Endothelial cell of umbilical vein (primary cell): ENCODE data around the gene SEPTIN10. TPM values are rescaled to one million over a fixed set of nuclear protein-coding genes. Genes with fewer than 3 reads are reported as not detected.

Experiments
- BruUV-seq: library from RNA; stranded (reverse); fragments of 400-500 nt; replicated peaks from 2 replicates; lab custom pipeline; 2021; lab: Mats Ljungman, UMichigan
- CTCF ChIA-PET: fragments of 300-600, 350-600 bp; sonication (Branson Sonifier 250); formaldehyde crosslinking; loops from one replicate; lab custom pipeline; 2021; ENCODE audit warnings: antibody characterized with exemption, inconsistent platforms; lab: Charles Lee
- POLR2A ChIA-PET: fragments of 300-600, 350-600 bp; sonication (Branson Sonifier 250); formaldehyde crosslinking; loops from one replicate; lab custom pipeline; 2021; ENCODE audit warnings: antibody characterized with exemption, inconsistent platforms; lab: Charles Lee
- DNase-seq: peaks from one replicate; pipeline ENCODE4 v3.0.0-alpha.2; 2011; ENCODE audit warnings: low read depth, low spot score
- FAIRE-seq: peaks from 2 replicates; lab custom pipeline; 2011; peaks lifted over from hg19 to GRCh38; lab: Jason Lieb, UNC
- H2AFZ ChIP-seq: 2 replicates; pipeline ENCODE4 v1.6.0; 2012; ENCODE audit warnings: low read depth, low read length, control low read depth, inconsistent platforms
- H3K27ac ChIP-seq: 2 replicates; pipeline ENCODE4 v1.5.1; 2011; ENCODE audit warnings: low read depth, mild to moderate bottlenecking, control low read depth, low read length, moderate library complexity; ENCODE audit not compliant: insufficient read depth
- H3K27me3 ChIP-seq, 2 experiments: 2 replicates each; pipeline versions ENCODE4 v1.6.0 to v1.6.1; 2011; ENCODE audit warnings: low read length in 2 of 2, mixed read lengths in 1 of 2; ENCODE audit not compliant: control insufficient read depth in 2 of 2, insufficient read depth in 2 of 2
- H3K36me3 ChIP-seq, 2 experiments: 2 replicates in 1 of 2; 3 replicates in 1 of 2; pipeline ENCODE4 v1.5.1; 2011; ENCODE audit warnings: low read length in 2 of 2, mild to moderate bottlenecking in 1 of 2, moderate library complexity in 1 of 2; ENCODE audit not compliant: control insufficient read depth in 2 of 2, insufficient read depth in 2 of 2; ENCODE audit errors: extremely low read depth in 1 of 2
- H3K4me1 ChIP-seq: 3 replicates; pipeline ENCODE4 v1.5.1; 2011; ENCODE audit warnings: mild to moderate bottlenecking, low read length; ENCODE audit not compliant: control insufficient read depth, insufficient read depth; ENCODE audit errors: extremely low read depth
- H3K4me2 ChIP-seq: 2 replicates; pipeline ENCODE4 v1.6.1; 2011; ENCODE audit warnings: low read length, control low read depth, mixed read lengths; ENCODE audit not compliant: insufficient read depth
- H3K4me3 ChIP-seq, 3 experiments: fragments of 200-600 bp in 1 of 3; sonication (generic), shearing (Covaris generic) in 1 of 3; replicated peaks in 1 of 3; 2 replicates each; pipeline ENCODE4 v1.5.1; 2011 to 2016; ENCODE audit warnings: control low read depth in 3 of 3, low read length in 3 of 3, mild to moderate bottlenecking in 2 of 3, inconsistent platforms in 1 of 3, low read depth in 1 of 3, moderate library complexity in 1 of 3; ENCODE audit not compliant: insufficient read depth in 1 of 3
- H3K79me2 ChIP-seq: 2 replicates; pipeline ENCODE4 v1.6.0; 2012; ENCODE audit warnings: low read length, inconsistent platforms; ENCODE audit not compliant: control insufficient read depth, insufficient read depth
- H3K9ac ChIP-seq: replicated peaks from 2 replicates; pipeline ENCODE3; 2011; ENCODE audit warnings: low read length, control low read depth; ENCODE audit not compliant: insufficient read depth; ENCODE audit errors: extremely low read depth
- H3K9me1 ChIP-seq: replicated peaks from 3 replicates; pipeline ENCODE4 v1.6.0; 2011; ENCODE audit warnings: mild to moderate bottlenecking, low read length; ENCODE audit not compliant: control insufficient read depth, insufficient read depth; ENCODE audit errors: extremely low read depth
- H3K9me3 ChIP-seq: replicated peaks from 2 replicates; pipeline ENCODE4 v1.5.1; 2012; ENCODE audit warnings: low read length, inconsistent platforms; ENCODE audit not compliant: control insufficient read depth, insufficient read depth
- H4K20me1 ChIP-seq: replicated peaks from 2 replicates; pipeline ENCODE3; 2011; ENCODE audit warnings: mild to moderate bottlenecking, low read length; ENCODE audit not compliant: control insufficient read depth, insufficient read depth; ENCODE audit errors: extremely low read depth
- EZH2 ChIP-seq: IDR thresholded peaks from 2 replicates; pipeline ENCODE4 v1.6.1; 2012; ENCODE audit warnings: borderline replicate concordance, low read depth, mild to moderate bottlenecking, moderate library complexity, low read length, inconsistent platforms; ENCODE audit not compliant: severe bottlenecking
- FOS ChIP-seq: IDR thresholded peaks from 2 replicates; pipeline ENCODE4 v1.6.1; 2011; ENCODE audit warnings: mild to moderate bottlenecking, low read length, moderate library complexity, borderline replicate concordance; ENCODE audit not compliant: insufficient read depth
- GATA2 ChIP-seq: IDR thresholded peaks from 2 replicates; pipeline ENCODE4 v1.7.0; 2011; ENCODE audit warnings: low read depth, mild to moderate bottlenecking, moderate library complexity, mixed read lengths, low read length; ENCODE audit not compliant: insufficient read length, insufficient read depth
- JUN ChIP-seq: IDR thresholded peaks from 2 replicates; pipeline ENCODE4 v1.6.1; 2011; ENCODE audit warnings: borderline replicate concordance, low read depth; ENCODE audit not compliant: insufficient read length, insufficient read depth
- MYC ChIP-seq: IDR thresholded peaks from one replicate; pipeline ENCODE4 v1.6.1; 2011; ENCODE audit warnings: mild to moderate bottlenecking, low read depth, low read length
- POLR2AphosphoS5 ChIP-seq: IDR thresholded peaks from 2 replicates; pipeline ENCODE4 v1.6.1; 2012; ENCODE audit warnings: low read depth, mild to moderate bottlenecking, control low read depth, low read length, moderate library complexity; ENCODE audit not compliant: insufficient read depth
- dilution Hi-C: fragments of 300-500 bp; cut with MboI; formaldehyde crosslinking; loops from one replicate; pipeline ENCODE4 v1.15.0; 2019; ENCODE audit warnings: low sequenced_read_pairs; ENCODE audit not compliant: extremely low pct_ligation_motif_present
- intact Hi-C: fragments of 100-400 bp; cut with micrococcal nuclease; formaldehyde crosslinking; loops from one replicate; pipeline ENCODE4 v1.10.0; 2022
- polyA plus RNA-seq, 4 experiments: library from polyadenylated mRNA; depleted of rRNA in 3 of 4; stranded (reverse) in 3 of 4; unstranded in 1 of 4; fragments of >200 nt; gene quantifications; 2 replicates each; pipeline versions ENCODE4 v1.2.1 to v1.2.3, GENCODE V29; 2011 to 2012; ENCODE audit warnings: missing spikeins in 1 of 4
- total RNA-seq: library from RNA; stranded (reverse); gene quantifications from 2 replicates; pipeline ENCODE4 v1.2.3, GENCODE V29; 2021
- TF ChIP-seq, protein P1 (sequence below), 2 donors: IDR thresholded peaks; 1 replicate in 1 of 2; 2 replicates in 1 of 2; pipeline ENCODE4 v1.5.1; 2011; ENCODE audit warnings: low read length in 2 of 2, mild to moderate bottlenecking in 2 of 2, moderate library complexity in 2 of 2, control low read depth in 1 of 2, inconsistent platforms in 1 of 2, low read depth in 1 of 2; ENCODE audit not compliant: insufficient read depth in 1 of 2; ENCODE audit errors: extremely low read depth in 1 of 2

The SEPTIN10 gene
- total and polyA plus RNA-seq, 2 donors (not counting 3 experiments of a cell fraction or from before 2014, with no cell fraction given) = 26.1 to 121 TPM

GRCh38 chr2:109511168-109511567 lies 102.6 kb downstream of the SEPTIN10 start:
- dilution Hi-C loops = no loop called here
- H3K4me1 ChIP-seq = no peaks in the 10 kb centered on the region
- no peak overlapping the region for H3K4me3 ChIP-seq
- intact Hi-C loops = loop anchor here (2.0 to 5.0 kb wide), 2 partner anchors 89 to 582 kb away; no protein-coding TSS in a partner anchor
- H3K9me1 ChIP-seq = no peaks in the 10 kb centered on the region
- no peaks in the 10 kb centered on the region for H3K27me3 ChIP-seq
- H3K9ac ChIP-seq = no peak overlapping the region
- H3K36me3 ChIP-seq = no peaks in the 10 kb centered on the region
- DNase-seq (no peak), FAIRE-seq (no peak)
- no peak overlapping the region for H3K27ac ChIP-seq
- H4K20me1 ChIP-seq = no peaks in the 10 kb centered on the region
- no peak overlapping the region for H2AFZ ChIP-seq
- ChIA-PET POLR2A (no interaction called here), CTCF (interaction anchor here (1.0 to 7.7 kb wide), 20 partner anchors 9 to 655 kb away, joined by 3 to 163 read pairs (median 6); partner anchors contain the start of gene SH3RF3)
- BruUV-seq = no TSS peak
- H3K4me2 ChIP-seq = no peak overlapping the region
- H3K79me2 ChIP-seq = no peaks in the 10 kb centered on the region
- no peak for TF ChIP-seq JUN
- H3K9me3 ChIP-seq = no peaks in the 10 kb centered on the region

DNA sequence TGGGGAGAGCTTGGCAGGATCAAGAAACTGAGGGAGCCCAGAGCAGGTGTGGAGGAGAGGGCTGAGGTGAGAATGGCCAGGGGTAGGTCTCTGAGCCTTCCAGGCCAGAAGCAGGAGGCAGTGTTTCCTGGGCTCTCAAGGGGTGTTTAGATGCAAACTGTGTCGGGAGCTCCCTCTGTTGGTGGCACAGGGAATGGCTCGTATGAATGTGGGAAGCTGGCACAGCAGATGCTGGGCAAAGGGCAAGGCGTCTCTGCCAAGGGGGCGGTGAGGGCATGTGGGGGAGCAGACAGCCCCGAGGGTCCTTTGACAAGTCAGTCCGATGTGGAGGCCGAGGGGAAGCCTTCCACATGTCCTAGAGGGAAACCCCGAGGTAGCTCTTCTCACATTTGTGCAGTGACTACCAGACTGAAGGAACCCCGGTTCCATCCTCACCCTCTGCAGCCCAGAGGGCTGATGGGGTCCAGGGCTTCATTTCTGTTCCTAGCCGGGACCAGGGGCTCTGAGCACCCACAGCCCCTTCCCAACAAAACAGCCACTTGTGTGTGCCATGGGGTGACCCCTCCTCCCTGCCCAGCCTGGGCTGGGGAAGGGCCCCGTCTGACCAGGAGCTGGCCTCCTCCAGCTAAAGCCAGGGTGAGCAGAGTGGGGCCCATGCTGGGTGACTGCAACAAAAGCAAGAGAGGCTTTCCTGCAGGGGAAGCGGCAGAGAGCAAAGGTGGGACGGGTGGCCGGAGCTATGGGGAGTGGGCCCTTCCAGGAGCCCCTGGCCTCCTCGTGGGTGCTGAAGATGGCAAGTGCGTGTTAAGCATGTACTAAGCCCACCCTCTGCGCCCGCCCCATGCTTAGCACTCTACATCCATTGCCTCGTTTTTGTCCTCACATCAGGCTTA lies 103.4 kb downstream of the SEPTIN10 start:
- DNase-seq (peak; percentile 66), FAIRE-seq (peak; percentile 96)
- no peak overlapping the region for H3K4me3 ChIP-seq
- no peak overlapping the region for H3K4me2 ChIP-seq
- no peak overlapping the region for H3K27ac ChIP-seq
- no peaks in the 10 kb centered on the region for H3K79me2 ChIP-seq
- intact Hi-C loops (loop anchor here (1.0 to 5.0 kb wide), 3 partner anchors 88 to 582 kb away; no protein-coding TSS in a partner anchor), dilution Hi-C loops (no loop called here)
- ChIA-PET CTCF (interaction anchor here (0.6 to 7.7 kb wide), 96 partner anchors 9 to 656 kb away, joined by 3 to 163 read pairs (median 5); partner anchors contain the start of genes SEPTIN10, SH3RF3 and SOWAHC), POLR2A (no interaction called here)
- H3K9me3 ChIP-seq = no peaks in the 10 kb centered on the region
- peak overlapping the region; percentile 13 for H2AFZ ChIP-seq
- TF ChIP-seq MYC (no peak), GATA2 (no peak), EZH2 (no peak), FOS (no peak), JUN (no peak), POLR2AphosphoS5 (no peak)
- TF ChIP-seq, protein P1, sequence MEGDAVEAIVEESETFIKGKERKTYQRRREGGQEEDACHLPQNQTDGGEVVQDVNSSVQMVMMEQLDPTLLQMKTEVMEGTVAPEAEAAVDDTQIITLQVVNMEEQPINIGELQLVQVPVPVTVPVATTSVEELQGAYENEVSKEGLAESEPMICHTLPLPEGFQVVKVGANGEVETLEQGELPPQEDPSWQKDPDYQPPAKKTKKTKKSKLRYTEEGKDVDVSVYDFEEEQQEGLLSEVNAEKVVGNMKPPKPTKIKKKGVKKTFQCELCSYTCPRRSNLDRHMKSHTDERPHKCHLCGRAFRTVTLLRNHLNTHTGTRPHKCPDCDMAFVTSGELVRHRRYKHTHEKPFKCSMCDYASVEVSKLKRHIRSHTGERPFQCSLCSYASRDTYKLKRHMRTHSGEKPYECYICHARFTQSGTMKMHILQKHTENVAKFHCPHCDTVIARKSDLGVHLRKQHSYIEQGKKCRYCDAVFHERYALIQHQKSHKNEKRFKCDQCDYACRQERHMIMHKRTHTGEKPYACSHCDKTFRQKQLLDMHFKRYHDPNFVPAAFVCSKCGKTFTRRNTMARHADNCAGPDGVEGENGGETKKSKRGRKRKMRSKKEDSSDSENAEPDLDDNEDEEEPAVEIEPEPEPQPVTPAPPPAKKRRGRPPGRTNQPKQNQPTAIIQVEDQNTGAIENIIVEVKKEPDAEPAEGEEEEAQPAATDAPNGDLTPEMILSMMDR (IDR thresholded peaks at IDR 0.05; ENCODE audit: extremely low read depth in 1 of 2, insufficient read depth in 1 of 2, low read depth in 1 of 2, low read length in 2 of 2) = peak; percentile 90 to 96
- H3K4me1 ChIP-seq = no peaks in the 10 kb centered on the region
- no peaks in the 10 kb centered on the region for H3K9me1 ChIP-seq
- H4K20me1 ChIP-seq = no peaks in the 10 kb centered on the region
- H3K27me3 ChIP-seq = no peaks in the 10 kb centered on the region
- H3K36me3 ChIP-seq = no peaks in the 10 kb centered on the region
- no TSS peak for BruUV-seq
- no peak overlapping the region for H3K9ac ChIP-seq
